GM18909 (cell line): ENCODE measurements around the gene BARHL2.

Experiments used
- ATAC-seq: cut with Tn5 transposase; IDR thresholded peaks from one replicate; pipeline ENCODE4 v1.9.1; 2021; ENCODE audit warnings: mild to moderate bottlenecking; ENCODE audit not compliant: unreplicated experiment, poor library complexity

The BARHL2 gene

GRCh38 chr1:90716552-90717355 is at the start of gene BARHL2:
BARHL2 (minus strand) TSS chr1:90717302; CDS start chr1:90717195, 107 bp downstream.
- no peak for ATAC-seq

- no peak for ATAC-seq
Measured at GRCh38 chr1:90763930-90764329, 46.8 kb upstream of the BARHL2 start.

GRCh38 chr1:90763506-90763905 is 46.4 kb upstream of the BARHL2 start:
- ATAC-seq: no peak

- ATAC-seq: no peak
Measured at GRCh38 chr1:90761781-90762589, 44.9 kb upstream of the BARHL2 start.

GRCh38 chr1:90761156-90761555 is 44.1 kb upstream of the BARHL2 start:
- no peak for ATAC-seq

- ATAC-seq: no peak
Measured at GRCh38 chr1:90753556-90753955, 36.5 kb upstream of the BARHL2 start.

- ATAC-seq: no peak
Measured at GRCh38 chr1:90748668-90749067, 31.6 kb upstream of the BARHL2 start.

GRCh38 chr1:90746857-90747256 is 29.8 kb upstream of the BARHL2 start:
- no peak for ATAC-seq

GRCh38 chr1:90745972-90746371 is 28.9 kb upstream of the BARHL2 start:
- ATAC-seq: no peak

GRCh38 chr1:90732136-90732535 is 15.0 kb upstream of the BARHL2 start:
- no peak for ATAC-seq

GRCh38 chr1:90731382-90732050 is 14.4 kb upstream of the BARHL2 start:
- ATAC-seq: no peak

- no peak for ATAC-seq
Measured at GRCh38 chr1:90730243-90731022, 13.3 kb upstream of the BARHL2 start.

GRCh38 chr1:90729504-90730242 is 12.6 kb upstream of the BARHL2 start:
- ATAC-seq: no peak

- ATAC-seq: no peak
Measured at GRCh38 chr1:90728502-90729287, 11.6 kb upstream of the BARHL2 start.

- no peak for ATAC-seq
Measured at GRCh38 chr1:90727917-90728501, 10.9 kb upstream of the BARHL2 start.

- ATAC-seq: no peak
Measured at GRCh38 chr1:90726986-90727480, 9.9 kb upstream of the BARHL2 start.

- no peak for ATAC-seq
Measured at GRCh38 chr1:90726425-90726985, 9.4 kb upstream of the BARHL2 start.
